HG03159 (cell line): ENCODE measurements around the gene JAZF1.
"Not testable (repeated sequence)": the region's sequence is repeated elsewhere in the genome, so short reads cannot be mapped to it uniquely, and the experiment has no call there.

Source experiments
- ATAC-seq: cut with Tn5 transposase; IDR thresholded peaks from one replicate; pipeline ENCODE4 v1.9.1; 2021; ENCODE audit warnings: mild to moderate bottlenecking, moderate library complexity; ENCODE audit not compliant: unreplicated experiment

Gene JAZF1

GRCh38 chr7:27889800-27890199 lies 290.8 kb downstream of the JAZF1 start:
- ATAC-seq, result no peak

DNA sequence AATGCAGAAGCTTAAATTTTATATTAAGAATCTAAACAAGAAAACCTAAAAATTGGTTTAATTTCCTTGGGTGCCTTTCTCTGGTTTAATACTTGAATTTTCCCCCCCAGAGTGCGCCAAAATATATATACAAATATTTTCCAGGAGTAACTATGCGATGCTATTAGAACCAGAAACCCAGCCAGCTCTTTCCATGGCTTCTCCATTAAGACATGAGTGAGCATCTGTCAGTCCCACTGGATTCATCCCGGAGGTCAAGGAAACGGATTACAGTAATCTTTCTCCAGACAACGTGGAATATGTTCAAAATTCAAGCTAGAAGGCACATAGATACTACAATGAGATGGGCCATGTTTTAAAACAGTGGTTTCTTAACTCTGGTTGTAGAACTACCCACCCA lies 291.9 kb downstream of the JAZF1 start:
- no peak for ATAC-seq

DNA sequence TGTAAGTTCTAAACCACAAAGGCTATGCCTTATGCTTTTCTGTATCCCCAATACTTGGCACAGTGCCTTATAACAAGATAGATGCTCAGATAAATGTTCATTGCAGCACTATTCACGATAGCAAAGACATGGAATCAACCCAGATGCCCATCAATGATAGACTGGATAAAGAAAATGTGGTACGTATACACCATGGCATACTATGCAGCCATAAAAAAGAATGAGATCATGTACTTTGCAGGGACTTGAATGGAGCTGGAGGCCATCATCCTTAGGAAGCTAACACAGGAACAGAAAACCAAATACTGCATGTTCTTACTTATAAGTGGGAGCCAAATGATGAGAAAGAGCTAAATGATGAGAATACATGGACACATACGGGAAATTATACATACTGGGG lies 293.9 kb downstream of the JAZF1 start:
- not testable (repeated sequence) for ATAC-seq

DNA sequence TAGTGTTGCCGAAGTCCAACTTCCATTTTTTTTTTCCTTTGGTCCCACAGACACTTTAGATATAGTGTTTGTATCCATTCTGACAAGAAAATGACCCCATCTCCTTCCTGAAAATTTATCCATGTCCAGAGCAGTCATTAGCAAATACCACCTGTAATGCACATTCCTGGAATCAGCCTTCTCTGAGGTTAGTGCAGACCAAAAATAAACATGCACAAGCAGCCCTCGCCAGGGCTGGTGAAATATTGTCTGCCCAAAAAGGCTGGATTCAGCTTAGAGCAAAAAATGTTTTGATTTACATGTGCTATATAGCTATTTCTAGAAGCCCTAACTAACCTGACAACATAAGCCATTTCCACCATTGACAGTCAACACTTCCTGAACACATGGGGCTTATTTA lies 294.9 kb downstream of the JAZF1 start:
- no peak for ATAC-seq

DNA sequence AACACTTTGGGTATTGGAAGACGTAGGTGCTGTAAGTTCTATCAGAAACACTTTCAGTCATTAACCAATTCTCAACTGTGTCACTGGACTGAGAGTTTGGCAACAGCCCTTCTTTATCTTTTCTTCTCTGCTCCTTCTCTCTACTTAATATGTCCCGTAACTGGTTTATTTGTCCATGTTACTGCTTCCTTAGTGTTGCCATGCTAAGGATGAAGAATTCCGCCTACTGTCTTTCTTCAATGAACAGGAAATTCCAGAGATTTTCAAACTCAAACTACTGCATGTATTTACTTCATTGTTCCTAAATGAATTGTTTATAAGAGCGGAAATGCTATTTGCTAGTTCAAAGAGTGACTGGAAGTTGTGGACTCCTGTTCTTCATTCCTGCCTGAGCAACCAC lies 296.9 kb downstream of the JAZF1 start:
- no peak for ATAC-seq

- ATAC-seq, result no peak
These were observed 303.8 kb downstream of the JAZF1 start for GRCh38 chr7:27876756-27877155.

DNA sequence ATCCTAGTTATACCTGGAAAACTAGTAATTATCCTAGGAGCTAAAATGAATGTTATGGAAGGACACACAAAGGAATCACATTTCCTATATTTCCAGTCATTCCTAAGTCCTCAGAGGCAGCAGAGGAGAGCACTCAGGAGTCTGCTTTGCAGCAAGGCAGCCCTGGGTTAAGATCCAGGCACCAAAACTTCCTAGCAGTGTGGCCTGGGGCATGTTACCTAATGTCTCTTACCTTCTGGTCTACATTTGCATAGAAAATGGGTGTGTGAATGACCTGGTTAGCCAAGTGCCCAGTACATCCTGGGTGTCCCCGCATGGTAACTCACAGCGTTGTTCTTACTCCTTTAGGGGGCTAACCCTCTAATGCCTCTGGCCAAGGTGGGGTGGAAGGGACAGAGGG lies 304.8 kb downstream of the JAZF1 start:
- ATAC-seq, result no peak

- ATAC-seq, result no peak
These were observed 305.5 kb downstream of the JAZF1 start for GRCh38 chr7:27875061-27875460.

- ATAC-seq, result no peak
These were observed 306.3 kb downstream of the JAZF1 start for GRCh38 chr7:27873981-27874957.

- no peak for ATAC-seq
These were observed 308.0 kb downstream of the JAZF1 start for GRCh38 chr7:27872356-27873275.

GRCh38 chr7:27871866-27872265 lies 308.7 kb downstream of the JAZF1 start:
- ATAC-seq, result no peak

DNA sequence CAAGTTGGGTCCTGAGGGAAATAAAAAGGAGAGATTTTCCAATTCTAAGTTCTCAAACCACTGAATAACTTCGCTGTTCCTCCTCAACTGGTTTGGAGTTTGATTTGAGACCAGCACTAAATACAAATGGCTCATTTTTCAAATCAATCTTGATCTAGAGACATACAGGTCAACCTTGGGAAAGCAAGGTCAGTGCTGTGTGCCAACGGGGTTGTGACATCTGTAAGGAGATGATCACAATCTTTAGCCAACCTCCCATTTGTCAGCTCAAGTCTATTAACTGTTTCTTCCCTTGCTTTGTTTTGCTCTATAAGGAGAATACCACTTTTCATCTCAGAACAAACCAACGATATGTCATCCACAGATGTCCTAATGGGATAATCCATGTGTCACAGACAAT lies 309.5 kb downstream of the JAZF1 start:
- no peak for ATAC-seq

DNA sequence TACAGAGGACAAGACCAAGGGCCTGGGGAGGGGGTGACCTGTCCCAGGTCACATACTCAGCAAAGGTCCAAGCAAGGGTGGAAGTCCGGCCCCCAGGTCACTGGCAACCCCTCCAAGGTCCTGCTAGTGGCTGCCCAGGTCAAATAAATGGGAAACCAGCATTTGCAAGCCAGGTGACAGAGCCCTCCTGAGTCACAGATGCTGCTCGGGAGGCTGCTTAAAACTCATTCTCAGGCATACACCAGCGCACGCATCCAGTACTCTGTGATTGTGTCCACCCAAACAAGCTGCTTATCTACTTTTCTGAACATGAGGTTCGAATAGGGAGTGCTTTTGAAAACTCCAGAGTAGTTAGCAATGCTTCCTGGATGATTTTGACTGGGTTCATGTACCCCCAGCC lies 310.0 kb downstream of the JAZF1 start:
- ATAC-seq, result no peak

DNA sequence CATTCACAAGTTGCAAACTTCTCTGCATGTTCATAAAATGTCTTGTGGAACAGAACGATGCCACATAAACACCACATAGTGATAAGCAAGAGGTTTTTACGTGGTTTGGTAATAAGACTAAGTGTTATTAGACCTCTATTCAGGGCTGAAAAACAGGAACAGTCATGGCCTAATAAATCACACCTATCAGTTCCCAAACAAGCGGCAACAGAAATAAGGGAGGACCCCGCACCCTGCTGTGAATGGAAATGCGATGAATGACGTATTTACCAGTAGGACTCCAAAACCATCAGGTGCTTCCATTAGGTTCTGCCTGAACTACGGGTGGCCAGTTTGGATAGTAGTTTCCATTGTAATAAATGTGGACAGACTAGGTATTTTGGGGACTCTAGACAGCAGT lies 311.5 kb downstream of the JAZF1 start:
- no peak for ATAC-seq

DNA sequence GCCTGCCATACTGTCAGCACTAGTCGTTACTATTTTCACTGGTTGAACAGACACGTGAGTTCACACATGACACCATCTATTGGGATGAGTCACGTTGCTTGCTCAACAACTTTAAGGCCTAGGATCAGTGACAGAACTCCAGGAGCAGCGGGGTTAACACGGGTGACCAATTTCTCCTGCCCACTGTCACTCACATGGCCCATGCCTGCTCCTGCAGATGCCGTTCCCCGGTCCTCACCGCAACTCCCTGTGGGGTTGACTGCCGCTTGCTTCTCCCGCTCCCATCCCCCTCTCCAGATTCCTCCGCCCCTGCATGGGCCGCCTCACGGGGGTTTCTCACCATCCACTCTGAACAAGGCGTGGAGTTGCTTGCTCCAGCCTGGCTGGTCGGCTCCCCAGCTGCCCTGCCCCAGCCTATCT lies 312.5 kb downstream of the JAZF1 start:
- no peak for ATAC-seq

- ATAC-seq, result no peak
These were observed 313.5 kb downstream of the JAZF1 start for GRCh38 chr7:27866828-27867672.

GRCh38 chr7:27866256-27866655 lies 314.3 kb downstream of the JAZF1 start:
- no peak for ATAC-seq

- ATAC-seq, result no peak
These were observed 316.7 kb downstream of the JAZF1 start for GRCh38 chr7:27863880-27864279.

- ATAC-seq, result no peak
These were observed 318.8 kb downstream of the JAZF1 start for GRCh38 chr7:27861747-27862146.

GRCh38 chr7:27860800-27861199 lies 319.8 kb downstream of the JAZF1 start:
- no peak for ATAC-seq
